OCI-LY7 (cell line): ENCODE results near the gene LARGE1.

Experiments
- CTCF ChIP-seq: fragments of 200-600 bp; sonication (generic); conservative IDR thresholded peaks from 2 replicates; pipeline ENCODE4 v1.5.1; 2014; ENCODE audit warnings: mild to moderate bottlenecking, antibody characterized with exemption, low read length, moderate library complexity, mixed read lengths
- EZH2phosphoT487 ChIP-seq: fragments of 200-600 bp; sonication (generic); IDR thresholded peaks from 2 replicates; pipeline ENCODE4 v1.6.1; 2018; ENCODE audit warnings: low read depth, borderline replicate concordance, mild to moderate bottlenecking, mixed run types, antibody characterized with exemption, low read length, moderate library complexity, mixed read lengths

GRCh38 chr22:33821290-33821689, 99.0 kb downstream of the LARGE1 start:
- TF ChIP-seq CTCF (no peak), EZH2phosphoT487 (no peak)
